Esophagus muscularis mucosa (tissue), 4 donors: ENCODE data around the gene CARM1. TPM values are rescaled to one million over a fixed set of nuclear protein-coding genes. Genes with fewer than 3 reads are reported as not detected.

Source experiments
- DNase-seq: peaks from one replicate; pipeline ENCODE4 v3.0.0-alpha.2; 2017; ENCODE audit errors: extremely low spot score
- H3K27ac ChIP-seq, 4 donors: fragments of 200-600 bp; sonication (generic); replicated peaks in 1 of 4; 1 replicate in 3 of 4; 2 replicates in 1 of 4; pipeline ENCODE4 v1.5.1; 2016 to 2019; ENCODE audit warnings: mild to moderate bottlenecking in 1 of 4
- H3K27me3 ChIP-seq, 4 donors: fragments of 200-600 bp; sonication (generic); one replicate each; pipeline versions ENCODE4 v1.5.1 to v1.6.0; 2016 to 2019
- H3K36me3 ChIP-seq, 4 donors: fragments of 200-600 bp; sonication (generic); one replicate each; pipeline ENCODE4 v1.5.1; 2016 to 2019
- H3K4me1 ChIP-seq, 4 donors: fragments of 200-600 bp; sonication (generic); one replicate each; pipeline ENCODE4 v1.5.1; 2016 to 2019
- H3K4me3 ChIP-seq, 4 donors: fragments of 200-600 bp; sonication (generic); 1 replicate in 2 of 4; 2 replicates in 2 of 4; pipeline ENCODE4 v1.5.1; 2016 to 2019; ENCODE audit warnings: mild to moderate bottlenecking in 4 of 4, moderate library complexity in 1 of 4
- H3K9me3 ChIP-seq, 4 donors: fragments of 200-600 bp; sonication (generic); 1 replicate in 3 of 4; 2 replicates in 1 of 4; pipeline ENCODE4 v1.5.1; 2016 to 2019
- CTCF ChIP-seq, 3 experiments: fragments of 200-600 bp in 2 of 3; fragments of 450-650 bp in 1 of 3; sonication (generic) in 2 of 3; IDR thresholded peaks; one replicate each; pipeline ENCODE4 v1.5.1; 2017 to 2019; ENCODE audit warnings: antibody characterized with exemption in 3 of 3, mild to moderate bottlenecking in 2 of 3, moderate library complexity in 1 of 3
- EP300 ChIP-seq: sonication (generic); formaldehyde crosslinking; IDR thresholded peaks from one replicate; pipeline ENCODE4 v1.6.1; 2017; ENCODE audit warnings: antibody characterized with exemption
- POLR2A ChIP-seq: fragments of 450-650 bp; IDR thresholded peaks from one replicate; pipeline ENCODE4 v1.6.1; 2017; ENCODE audit warnings: antibody characterized with exemption, moderate library complexity, mild to moderate bottlenecking, low read depth
- POLR2AphosphoS5 ChIP-seq, 2 donors: sonication (generic); formaldehyde crosslinking; IDR thresholded peaks; one replicate each; pipeline ENCODE4 v1.6.1; 2017; ENCODE audit warnings: antibody characterized with exemption in 2 of 2
- WGBS: methylation state at CpG from one replicate; pipeline ENCODE4 v1.1.5; 2018; 5-methylcytosine and 5-hydroxymethylcytosine counted together
- intact Hi-C: fragments of 100-400 bp; cut with DNase I; formaldehyde crosslinking; loops from one replicate; pipeline ENCODE4 v1.15.1; 2023
- total RNA-seq, 4 donors: library from RNA; depleted of rRNA; stranded (reverse); fragments of >200 nt; gene quantifications; one replicate each; pipeline versions ENCODE4 v1.1.0 to v1.2.1, GENCODE V29; 2016

Gene CARM1
- total RNA-seq, 4 donors from 2014 or later, result 24.9 to 43.5 (median 30.6) TPM

GRCh38 chr19:10887616-10888367 is 16.4 kb downstream of the CARM1 start:
- intact Hi-C loops, result no loop called here
- Histone ChIP-seq H3K27ac (no peak overlapping the region), H3K4me3 (no peak overlapping the region), H3K4me1 (peaks cover 23 to 61% (median 49%) of the 10 kb centered on the region in 4 donors), H3K9me3 (no peaks in the 10 kb centered on the region), H3K36me3 (no peaks in the 10 kb centered on the region), H3K27me3 (no peaks in the 10 kb centered on the region)
- WGBS, result 86% methylated on average over 9 of the region's 9 CpGs
- TF ChIP-seq EP300 (no peak), POLR2AphosphoS5 (IDR thresholded peaks at IDR 0.05) (no peak), POLR2A (no peak), CTCF (IDR thresholded peaks at IDR 0.05) (no peak)
- DNase-seq, result no peak

GRCh38 chr19:10888421-10888866 is 17.1 kb downstream of the CARM1 start:
- Histone ChIP-seq H3K36me3 (no peaks in the 10 kb centered on the region), H3K9me3 (no peaks in the 10 kb centered on the region), H3K4me3 (no peak overlapping the region), H3K27ac (no peak overlapping the region), H3K4me1 (peaks cover 21 to 63% (median 48%) of the 10 kb centered on the region in 4 donors), H3K27me3 (no peaks in the 10 kb centered on the region)
- WGBS, result 77% methylated on average over 11 of the region's 13 CpGs
- intact Hi-C loops, result no loop called here
- TF ChIP-seq POLR2AphosphoS5 (IDR thresholded peaks at IDR 0.05) (no peak), POLR2A (no peak), EP300 (no peak), CTCF (IDR thresholded peaks at IDR 0.05) (no peak)
- DNase-seq, result no peak

- 96% methylated on average over 4 of the region's 4 CpGs for WGBS
- no peak for DNase-seq
- Histone ChIP-seq H3K27ac (no peak overlapping the region), H3K27me3 (no peaks in the 10 kb centered on the region), H3K4me3 (no peak overlapping the region), H3K4me1 (peaks cover 27 to 61% (median 42%) of the 10 kb centered on the region in 4 donors), H3K36me3 (no peaks in the 10 kb centered on the region), H3K9me3 (no peaks in the 10 kb centered on the region)
- intact Hi-C loops, result no loop called here
- TF ChIP-seq CTCF (IDR thresholded peaks at IDR 0.05) (no peak), EP300 (no peak), POLR2A (no peak), POLR2AphosphoS5 (IDR thresholded peaks at IDR 0.05) (no peak)
These were observed 18.5 kb downstream of the CARM1 start for GRCh38 chr19:10889880-10890279.

- Histone ChIP-seq H3K9me3 (no peaks in the 10 kb centered on the region), H3K4me3 (no peak overlapping the region), H3K36me3 (no peaks in the 10 kb centered on the region), H3K27me3 (no peaks in the 10 kb centered on the region), H3K4me1 (peaks cover 26 to 67% (median 39%) of the 10 kb centered on the region in 4 donors), H3K27ac (peak overlapping the region in 2 of 4 donors; percentile 18 to 44)
- no peak for DNase-seq
- 74% methylated on average over 13 of the region's 21 CpGs for WGBS
- intact Hi-C loops, result no loop called here
- no peak for TF ChIP-seq EP300
These were observed 20.2 kb downstream of the CARM1 start for GRCh38 chr19:10891405-10892086.

- H3K4me3 ChIP-seq, result no peak overlapping the region
- no peak for DNase-seq
- no peaks in the 10 kb centered on the region for H3K27me3 ChIP-seq
- no peaks in the 10 kb centered on the region for H3K9me3 ChIP-seq
- no peak overlapping the region for H3K27ac ChIP-seq
- peaks cover 33 to 69% (median 42%) of the 10 kb centered on the region in 4 donors for H3K4me1 ChIP-seq
- no peaks in the 10 kb centered on the region for H3K36me3 ChIP-seq
- no peak for TF ChIP-seq CTCF (IDR thresholded peaks at IDR 0.05)
- no peak for TF ChIP-seq POLR2AphosphoS5 (IDR thresholded peaks at IDR 0.05)
- no peak for TF ChIP-seq POLR2A
- no peak for TF ChIP-seq EP300
- 87% methylated on average over 13 of the region's 13 CpGs for WGBS
- intact Hi-C loops, result no loop called here
These were observed 20.9 kb downstream of the CARM1 start for GRCh38 chr19:10892256-10892655.
